Measurements from ENCODE around the gene THSD4. TPM values are rescaled to one million over a fixed set of nuclear protein-coding genes. Genes with fewer than 3 reads are reported as not detected.

Gene THSD4
- total and polyA plus RNA-seq, 9 of the 15 experiments (the other 6 are each of a cell fraction or from before 2014, with no cell fraction given) = 0.04 TPM; not detected in 5

DNA sequence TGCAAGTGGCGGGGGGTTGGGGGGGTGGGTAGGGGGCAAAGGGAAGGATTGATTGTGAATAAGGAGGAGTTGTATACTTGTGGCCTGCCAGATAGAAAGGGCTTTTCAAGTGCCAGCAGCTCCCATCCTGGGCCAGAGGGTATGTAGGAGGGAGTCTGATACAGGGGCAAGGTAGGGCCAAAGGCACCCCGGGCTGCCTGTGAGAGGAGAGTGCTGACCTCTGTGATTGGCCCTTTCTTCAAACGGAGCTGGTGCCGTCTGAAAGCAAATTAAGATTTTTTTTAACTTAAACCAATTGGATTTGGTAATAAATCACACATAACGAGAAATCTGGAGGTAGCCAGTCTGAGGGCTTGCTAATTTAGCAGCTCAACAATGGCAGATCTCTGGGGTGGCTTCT lies 229.9 kb downstream of the THSD4 start:
- TF ChIP-seq HCFC1 (IDR thresholded peaks at IDR 0.05; ENCODE audit: low read depth, low read length) = no peak
- no peak for TF ChIP-seq MAZ (CRISPR knock-in tag; conservative IDR thresholded peaks at IDR 0.05 in 1 of 2, IDR thresholded peaks at IDR 0.05 in 1 of 2)
- no peak for TF ChIP-seq SRSF3 (IDR thresholded peaks at IDR 0.05; ENCODE audit: insufficient read depth, low read length)
- TF ChIP-seq THRA (IDR thresholded peaks at IDR 0.05) = no peak
- no peak for TF ChIP-seq HDAC3 (IDR thresholded peaks at IDR 0.05; ENCODE audit: borderline replicate concordance, partially characterized antibody)
- TF ChIP-seq, protein P1, sequence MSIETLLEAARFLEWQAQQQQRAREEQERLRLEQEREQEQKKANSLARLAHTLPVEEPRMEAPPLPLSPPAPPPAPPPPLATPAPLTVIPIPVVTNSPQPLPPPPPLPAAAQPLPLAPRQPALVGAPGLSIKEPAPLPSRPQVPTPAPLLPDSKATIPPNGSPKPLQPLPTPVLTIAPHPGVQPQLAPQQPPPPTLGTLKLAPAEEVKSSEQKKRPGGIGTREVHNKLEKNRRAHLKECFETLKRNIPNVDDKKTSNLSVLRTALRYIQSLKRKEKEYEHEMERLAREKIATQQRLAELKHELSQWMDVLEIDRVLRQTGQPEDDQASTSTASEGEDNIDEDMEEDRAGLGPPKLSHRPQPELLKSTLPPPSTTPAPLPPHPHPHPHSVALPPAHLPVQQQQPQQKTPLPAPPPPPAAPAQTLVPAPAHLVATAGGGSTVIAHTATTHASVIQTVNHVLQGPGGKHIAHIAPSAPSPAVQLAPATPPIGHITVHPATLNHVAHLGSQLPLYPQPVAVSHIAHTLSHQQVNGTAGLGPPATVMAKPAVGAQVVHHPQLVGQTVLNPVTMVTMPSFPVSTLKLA (conservative IDR thresholded peaks at IDR 0.05) = no peak
- no peak for TF ChIP-seq POLR2G (IDR thresholded peaks at IDR 0.05; ENCODE audit: low read depth, low read length)
- TF ChIP-seq FOXM1 (IDR thresholded peaks at IDR 0.05; ENCODE audit: low read depth) = no peak
- TF ChIP-seq FOXM1 (CRISPR knock-in tag; IDR thresholded peaks at IDR 0.05; ENCODE audit: low read depth) = no peak
- TF ChIP-seq RBM15 (IDR thresholded peaks at IDR 0.05; ENCODE audit: insufficient read depth, low read length) = no peak
- no peak for TF ChIP-seq HMG20B (CRISPR knock-in tag; IDR thresholded peaks at IDR 0.05)
- TF ChIP-seq HNRNPH1 (optimal IDR thresholded peaks at IDR 0.05; ENCODE audit: low read depth, low read length) = no peak
- TF ChIP-seq ZNF507 (tag; conservative IDR thresholded peaks at IDR 0.05) = no peak
- TF ChIP-seq NR1H2 (CRISPR knock-in tag; IDR thresholded peaks at IDR 0.05) = no peak
- no peak for TF ChIP-seq PHF8 (IDR thresholded peaks at IDR 0.05; ENCODE audit: borderline replicate concordance, low read length)
- no peak for TF ChIP-seq EZH2 (IDR thresholded peaks at IDR 0.05; ENCODE audit: borderline replicate concordance, low read depth, low read length)
- TF ChIP-seq RUNX1 (IDR thresholded peaks at IDR 0.05; ENCODE audit: low read depth) = no peak
- TF ChIP-seq ATF1 (CRISPR knock-in tag; IDR thresholded peaks at IDR 0.05) = no peak
- TF ChIP-seq ATF1 (tag; IDR thresholded peaks at IDR 0.05) = no peak
- TF ChIP-seq NUFIP1 (IDR thresholded peaks at IDR 0.05; ENCODE audit: partially characterized antibody) = no peak
- TF ChIP-seq MEIS2 (IDR thresholded peaks at IDR 0.05; ENCODE audit: partially characterized antibody) = no peak
- CTCF ChIA-PET (ENCODE audit: low intra/inter-chr PET ratio) = no interaction called here
- BruUV-seq (replicated peaks) = no TSS peak

More for the DNA sequence above, 229.9 kb downstream of the THSD4 start:
- H3K79me2 ChIP-seq (ENCODE audit: control insufficient read depth, insufficient read depth, low read length) = no peaks in the 10 kb centered on the region
- POLR2A ChIA-PET = no interaction called here
- in situ Hi-C loops (cut with MboI) (no loop called here), intact Hi-C loops (cut with micrococcal nuclease) (no loop called here)
- no peak overlapping the region for H2AFZ ChIP-seq (ENCODE audit: low read depth, low read length)
- H3K27ac ChIP-seq (ENCODE audit: extremely low read depth, low read depth, low read length) = no peak overlapping the region
- no peak overlapping the region for H3K4me3 ChIP-seq
- no peaks in the 10 kb centered on the region for H3K9me1 ChIP-seq (ENCODE audit: control insufficient read depth, insufficient read depth, low read length)
- ATAC-seq = no peak
- DNase-seq (ENCODE audit: extremely low read depth in 1 of 4, low spot score in 3 of 4) = no peak
- no peak overlapping the region for H3K4me2 ChIP-seq (ENCODE audit: insufficient read depth, low read length)
- H4K20me1 ChIP-seq (replicated peaks; ENCODE audit: control insufficient read depth, insufficient read depth, low read length) = no peaks in the 10 kb centered on the region
- peaks cover 5 to 16% of the 10 kb centered on the region in 2 experiments; a peak in 3 of 5 replicates for H3K27me3 ChIP-seq (ENCODE audit: control insufficient read depth in 2 of 2, insufficient read depth in 2 of 2, low read length in 2 of 2)
- no peaks in the 10 kb centered on the region for H3K36me3 ChIP-seq (ENCODE audit: control insufficient read depth, insufficient read depth, low read length)
- no peaks in the 10 kb centered on the region for H3K9me3 ChIP-seq (replicated peaks; ENCODE audit: control insufficient read depth, insufficient read depth, low read depth, low read length)
- no peak for FAIRE-seq
- no peaks in the 10 kb centered on the region for H3K4me1 ChIP-seq (replicated peaks in 1 of 2; ENCODE audit: control insufficient read depth in 2 of 2, insufficient read depth in 2 of 2, low read length in 2 of 2)
- 0% methylated on average over 5 of the region's 5 CpGs for WGBS (ENCODE audit: insufficient coverage, low coverage, missing lambda C conversion rate)
- H3K9ac ChIP-seq (ENCODE audit: insufficient read depth in 1 of 2, low read depth in 2 of 2, low read length in 2 of 2) = no peak overlapping the region
